HepG2 (cell line): Measurements from ENCODE around the gene ACSF3. TPM values are rescaled to one million over a fixed set of nuclear protein-coding genes. Genes with fewer than 3 reads are reported as not detected.

Experiments used
- ATAC-seq: fragments of 200-7000 bp; cut with Tn5 transposase; 3 replicates; pipeline ENCODE4 v1.9.1; 2020; ENCODE audit warnings: mild to moderate bottlenecking, moderate library complexity
- BruUV-seq: library from RNA; stranded (reverse); fragments of 400-500 nt; replicated peaks from 2 replicates; lab custom pipeline; 2021; lab: Mats Ljungman, UMichigan
- CTCF ChIA-PET: fragments of 300-600 bp; formaldehyde crosslinking; extraction: SDS; loops from one replicate; lab custom pipeline; 2021; ENCODE audit warnings: low total read pairs, inconsistent platforms, low intra/inter-chr PET ratio; lab: Yijun Ruan, JAX
- POLR2A ChIA-PET: fragments of 350-600 bp; sonication (Branson Sonifier 250); formaldehyde crosslinking; loops from one replicate; lab custom pipeline; 2020; ENCODE audit warnings: antibody characterized with exemption, inconsistent platforms; lab: Yijun Ruan, JAX
- DNase-seq: peaks from one replicate; pipeline ENCODE4 v3.0.0-alpha.2; 2015; ENCODE audit warnings: low spot score
- FAIRE-seq: peaks from 3 replicates; lab custom pipeline; 2011; peaks lifted over from hg19 to GRCh38; lab: Jason Lieb, UNC
- H2AFZ ChIP-seq: one replicate; pipeline ENCODE4 v1.6.1; 2011; ENCODE audit warnings: low read length, inconsistent platforms
- H3K27ac ChIP-seq: fragments of 300-600 bp; 3 replicates; pipeline ENCODE4 v1.8.0; 2011; ENCODE audit warnings: mixed run types, mild to moderate bottlenecking, mixed read lengths, low read length, inconsistent platforms; ENCODE audit not compliant: insufficient read depth; ENCODE audit errors: extremely low read length
- H3K27me3 ChIP-seq, 2 experiments: fragments of 200-600 bp in 1 of 2; 2 replicates in 1 of 2; 3 replicates in 1 of 2; pipeline versions ENCODE4 v1.6.0 to v1.8.0; 2011; ENCODE audit warnings: low read length in 2 of 2, mild to moderate bottlenecking in 2 of 2, moderate library complexity in 2 of 2, inconsistent platforms in 1 of 2; ENCODE audit not compliant: insufficient read depth in 2 of 2, control insufficient read depth in 1 of 2
- H3K36me3 ChIP-seq, 2 experiments: fragments of 200-600 bp in 1 of 2; replicated peaks in 1 of 2; 2 replicates in 1 of 2; 3 replicates in 1 of 2; pipeline versions ENCODE4 v1.5.1 to v1.8.0; 2011; ENCODE audit warnings: low read length in 2 of 2, inconsistent platforms in 1 of 2; ENCODE audit not compliant: insufficient read depth in 2 of 2, control insufficient read depth in 1 of 2
- H3K4me1 ChIP-seq: 2 replicates; pipeline ENCODE4 v1.5.1; 2012; ENCODE audit warnings: low read length, inconsistent platforms; ENCODE audit not compliant: insufficient read depth
- H3K4me2 ChIP-seq: 2 replicates; pipeline ENCODE4 v1.6.0; 2011; ENCODE audit warnings: low read depth, low read length, inconsistent platforms
- H3K4me3 ChIP-seq, 3 experiments: fragments of 200-600 bp in 1 of 3; sonication (generic), shearing (Covaris generic) in 1 of 3; replicated peaks in 1 of 3; 2 replicates each; pipeline ENCODE4 v1.5.1; 2011 to 2016; ENCODE audit warnings: low read length in 3 of 3, inconsistent platforms in 2 of 3, low read depth in 2 of 3, mild to moderate bottlenecking in 2 of 3, control low read depth in 1 of 3, mixed read lengths in 1 of 3; ENCODE audit not compliant: insufficient read depth in 1 of 3
- H3K79me2 ChIP-seq: one replicate; pipeline ENCODE4 v1.6.1; 2011; ENCODE audit warnings: low read length, inconsistent platforms; ENCODE audit not compliant: insufficient read depth
- H3K9ac ChIP-seq: 2 replicates; pipeline ENCODE4 v1.6.0; 2011; ENCODE audit warnings: mild to moderate bottlenecking, low read depth, low read length, inconsistent platforms; ENCODE audit not compliant: insufficient read depth
- H3K9me3 ChIP-seq: 2 replicates; pipeline ENCODE4 v1.5.1; 2012; ENCODE audit warnings: mild to moderate bottlenecking, low read length
- H4K20me1 ChIP-seq: 2 replicates; pipeline ENCODE4 v1.6.0; 2011; ENCODE audit warnings: inconsistent platforms, mild to moderate bottlenecking, low read length, moderate library complexity; ENCODE audit not compliant: insufficient read depth
- AGO2 ChIP-seq: fragments of 200-400 bp; formaldehyde crosslinking; optimal IDR thresholded peaks from 2 replicates; pipeline ENCODE3; 2017; ENCODE audit warnings: mild to moderate bottlenecking, low read depth, low read length, moderate library complexity
- MAFF ChIP-seq: IDR thresholded peaks from 2 replicates; pipeline ENCODE4 v1.6.1; 2011; ENCODE audit warnings: low read depth, low read length, improper control_type of control experiment
- MAFK ChIP-seq, 2 experiments: IDR thresholded peaks in 1 of 2; conservative IDR thresholded peaks in 1 of 2; 2 replicates each; pipeline ENCODE4 v1.6.1; 2011; ENCODE audit warnings: improper control_type of control experiment in 2 of 2, low read length in 2 of 2
- SOX13 ChIP-seq, 3 experiments: fragments of 450-650 bp in 1 of 3; sonication (generic) in 1 of 3; formaldehyde crosslinking in 1 of 3; IDR thresholded peaks in 2 of 3; conservative IDR thresholded peaks in 1 of 3; 2 replicates each; pipeline versions ENCODE4 v1.5.0 to v1.6.1; 2016 to 2020; ENCODE audit warnings: antibody characterized with exemption in 1 of 3, mild to moderate bottlenecking in 1 of 3, missing compliant biosample characterization in 1 of 3, missing genetic modification reagents in 1 of 3, moderate library complexity in 1 of 3
- ZNF18 ChIP-seq: sonication (generic); formaldehyde crosslinking; IDR thresholded peaks from 2 replicates; pipeline ENCODE4 v1.8.0; 2022; ENCODE audit warnings: mild to moderate bottlenecking, missing genetic modification reagents; ENCODE audit not compliant: insufficient replicate concordance
- ZNF263 ChIP-seq: sonication (generic); formaldehyde crosslinking; IDR thresholded peaks from 2 replicates; pipeline ENCODE4 v1.4.0; 2020; ENCODE audit warnings: missing genetic modification reagents
- WGBS: methylation state at CpG from one replicate; pipeline ENCODE4 v1.1.6; 2017; ENCODE audit warnings: low lambda C conversion rate; 5-methylcytosine and 5-hydroxymethylcytosine counted together
- in situ Hi-C: cut with HindIII; loops from 2 replicates; pipeline ENCODE4 v1.10.0; 2017; ENCODE audit warnings: low pct_unique_long_range_greater_than_20kb; ENCODE audit not compliant: extremely low pct_ligation_motif_present
- intact Hi-C: fragments of 100-400 bp; cut with micrococcal nuclease; formaldehyde crosslinking; loops from one replicate; pipeline ENCODE4 v1.10.0; 2022; ENCODE audit not compliant: unreplicated experiment
- polyA plus RNA-seq, 8 experiments: library from polyadenylated mRNA; depleted of rRNA in 3 of 8; stranded (reverse) in 7 of 8; unstranded in 1 of 8; fragments of >200 nt; fragmentation: Illumina TruSeq in 4 of 8; extraction: Trizol in 4 of 8; gene quantifications; 2 replicates each; pipeline versions ENCODE4 v1.2.1 to v1.2.3, GENCODE V29; 2011 to 2016; ENCODE audit warnings: low read depth in 4 of 8, missing spikeins in 1 of 8, mixed read lengths in 1 of 8; ENCODE audit not compliant: insufficient read depth in 1 of 8
- total RNA-seq, 5 experiments: library from RNA; depleted of rRNA; stranded (reverse); fragments of >200 nt; fragmentation: Illumina TruSeq; extraction: Trizol; gene quantifications; 2 replicates each; pipeline ENCODE4 v1.2.3, GENCODE V29; 2016; ENCODE audit warnings: low read depth in 1 of 5

Gene ACSF3
- total and polyA plus RNA-seq, 2 of the 13 experiments (the other 11 are each of a cell fraction or from before 2014, with no cell fraction given) = 14.9 to 30.6 TPM

GRCh38 chr16:89095491-89095951, 1.9 kb downstream of the ACSF3 start:
- ATAC-seq (no peak), DNase-seq (no peak), FAIRE-seq (no peak)
- peaks cover 0 to 3% of the 10 kb centered on the region in 2 experiments; a peak in 2 of 5 replicates for H3K27me3 ChIP-seq
- intact Hi-C loops (no loop called here), in situ Hi-C loops (no loop called here)
- H3K4me2 ChIP-seq = no peak overlapping the region
- WGBS = 97% methylated on average over 21 of the region's 21 CpGs
- H3K4me3 ChIP-seq = no peak overlapping the region; a peak in 1 of 6 replicates
- ChIA-PET CTCF (no interaction called here), POLR2A (no interaction called here)
- no peak overlapping the region for H2AFZ ChIP-seq
- no peaks in the 10 kb centered on the region for H3K9me3 ChIP-seq
- H3K9ac ChIP-seq = peak overlapping the region; percentile 6; the same call in 1 of the 2 replicates
- H4K20me1 ChIP-seq = peaks cover 12% of the 10 kb centered on the region; the same call in 1 of the 2 replicates
- peaks cover 83% of the 10 kb centered on the region for H3K4me1 ChIP-seq
- H3K79me2 ChIP-seq = peaks cover 39% of the 10 kb centered on the region
- no peak for TF ChIP-seq ZNF18 (CRISPR knock-in tag)
- TF ChIP-seq ZNF263 (CRISPR knock-in tag) = 0 out of 2 replicates have a peak, but pooled peaks have one; percentile 18
- no peak overlapping the region for H3K27ac ChIP-seq
- no TSS peak for BruUV-seq
- H3K36me3 ChIP-seq = peaks cover 0 to 5% of the 10 kb centered on the region in 2 experiments; a peak in 2 of 5 replicates

- intact Hi-C loops = no loop called here
- TF ChIP-seq AGO2 (peak; percentile 1), MAFF (peak; percentile 66), SOX13 (IDR thresholded peaks at IDR 0.05) (no peak), SOX13 (CRISPR knock-in tag; conservative IDR thresholded peaks at IDR 0.05 in 1 of 2, IDR thresholded peaks at IDR 0.05 in 1 of 2) (no peak), MAFK (conservative IDR thresholded peaks at IDR 0.05 in 1 of 2, IDR thresholded peaks at IDR 0.05 in 1 of 2; ENCODE audit: low read length in 2 of 2) (peak; percentile 72 to 73)
- no peak overlapping the region for H3K9ac ChIP-seq
These were observed 2.5 kb downstream of the ACSF3 start for GRCh38 chr16:89096042-89096717.

More at GRCh38 chr16:89096042-89096717, 2.5 kb downstream of the ACSF3 start:
- DNase-seq (no peak), ATAC-seq (no peak), FAIRE-seq (no peak)
- H3K27ac ChIP-seq = no peak overlapping the region
- in situ Hi-C loops = no loop called here
- no peak overlapping the region for H2AFZ ChIP-seq
- H4K20me1 ChIP-seq = peaks cover 12% of the 10 kb centered on the region; the same call in 1 of the 2 replicates
- H3K9me3 ChIP-seq = no peaks in the 10 kb centered on the region
- H3K4me2 ChIP-seq = no peak overlapping the region
- CTCF ChIA-PET = no interaction called here
- H3K4me3 ChIP-seq = no peak overlapping the region
- WGBS = 94% methylated on average over 20 of the region's 20 CpGs
- peaks cover 76% of the 10 kb centered on the region for H3K4me1 ChIP-seq
- peaks cover 0 to 2% of the 10 kb centered on the region in 2 experiments; a peak in 1 of 5 replicates for H3K27me3 ChIP-seq
- H3K36me3 ChIP-seq = peaks cover 4 to 12% of the 10 kb centered on the region in 2 experiments
- H3K79me2 ChIP-seq = peaks cover 39% of the 10 kb centered on the region
- POLR2A ChIA-PET = no interaction called here
- no TSS peak for BruUV-seq
